ENCODE data around the gene CNTLN.
"Not testable (repeated sequence)": the region's sequence is repeated elsewhere in the genome, so short reads cannot be mapped to it uniquely, and the experiment has no call there.

GRCh38 chr9:17445126-17445525 lies 310.3 kb downstream of the CNTLN start:
- TF ChIP-seq JUNB (IDR thresholded peaks at IDR 0.05); CTCF (IDR thresholded peaks at IDR 0.05); EP300 (IDR thresholded peaks at IDR 0.05); POLR2A (IDR thresholded peaks at IDR 0.05; ENCODE audit: low read length); SREBF2 (IDR thresholded peaks at IDR 0.05); REST (IDR thresholded peaks at IDR 0.05); ZC3H11A (IDR thresholded peaks at IDR 0.05); RNF2 (IDR thresholded peaks at IDR 0.05; ENCODE audit: borderline replicate concordance, low read depth); CHD4 (IDR thresholded peaks at IDR 0.05; ENCODE audit: borderline replicate concordance); GATA3 (IDR thresholded peaks at IDR 0.05; ENCODE audit: borderline replicate concordance); BHLHE40 (IDR thresholded peaks at IDR 0.05; ENCODE audit: low read depth, low read length); MYC (IDR thresholded peaks at IDR 0.05; ENCODE audit: borderline replicate concordance, low read length); ELK1 (IDR thresholded peaks at IDR 0.05; ENCODE audit: low read depth, low read length); POLR2AphosphoS2 (conservative IDR thresholded peaks at IDR 0.05; ENCODE audit: low read length): not testable (repeated sequence)
